SH-SY5Y (cell line): ENCODE results near the gene MYLK.

ENCODE experiments used
- GATA2 ChIP-seq: IDR thresholded peaks from 2 replicates; pipeline ENCODE4 v1.6.1; 2011; ENCODE audit warnings: mild to moderate bottlenecking, low read depth, low read length
- GATA3 ChIP-seq: IDR thresholded peaks from 2 replicates; pipeline ENCODE4 v1.6.1; 2011; ENCODE audit warnings: low read depth, mild to moderate bottlenecking, low read length, moderate library complexity

The MYLK gene

DNA sequence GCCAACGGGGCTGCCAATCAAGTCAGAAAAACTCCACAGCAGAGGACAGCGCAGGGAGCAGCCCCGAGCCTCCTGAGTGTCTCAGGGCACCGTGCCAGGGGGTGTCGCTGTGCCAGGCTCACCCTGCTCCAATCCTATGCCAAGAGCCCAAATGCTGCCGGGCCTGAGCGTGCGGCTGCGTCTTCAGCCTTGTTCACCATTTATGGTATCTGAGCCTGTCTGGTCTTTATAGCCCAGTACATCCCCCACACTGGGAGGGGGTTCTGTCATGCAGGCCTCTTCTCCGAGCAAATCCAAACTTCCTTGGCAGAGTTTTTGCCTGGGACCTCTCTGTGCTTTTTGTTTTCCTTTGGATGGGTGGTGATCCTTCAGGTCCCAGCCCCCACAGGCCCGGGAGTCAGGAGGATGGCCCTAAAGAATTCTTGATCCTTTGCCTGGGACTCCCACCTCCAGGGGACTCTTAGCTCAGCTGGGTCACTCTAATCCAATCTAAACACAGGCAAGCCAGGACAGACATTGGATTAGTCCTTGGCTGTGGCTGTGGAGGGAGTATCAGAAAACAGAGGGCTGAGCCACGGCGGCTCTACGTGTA, 164.2 kb downstream of the MYLK start:
- TF ChIP-seq GATA2 = no peak
- TF ChIP-seq GATA3 = no peak

DNA sequence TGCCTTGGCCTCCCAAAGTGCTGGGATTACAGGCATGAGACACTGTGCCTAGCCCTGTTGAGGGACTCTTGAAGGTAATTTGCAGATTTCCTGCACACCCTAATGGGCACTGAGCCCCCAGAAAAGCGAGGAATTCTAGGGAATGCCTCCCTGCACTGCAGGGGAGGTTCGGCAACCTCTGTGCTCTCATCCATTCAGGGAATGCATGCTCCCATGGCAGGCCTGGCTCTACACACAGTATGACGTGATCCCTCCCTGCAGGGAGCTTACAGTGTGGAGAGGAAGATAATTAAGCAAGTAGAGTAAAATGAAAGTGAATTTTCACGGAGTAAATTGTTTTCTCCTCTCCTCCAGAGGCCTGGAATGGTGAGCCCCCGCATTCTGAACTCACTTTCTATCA, 166.0 kb downstream of the MYLK start:
- TF ChIP-seq GATA2 = no peak
- TF ChIP-seq GATA3 = no peak

DNA sequence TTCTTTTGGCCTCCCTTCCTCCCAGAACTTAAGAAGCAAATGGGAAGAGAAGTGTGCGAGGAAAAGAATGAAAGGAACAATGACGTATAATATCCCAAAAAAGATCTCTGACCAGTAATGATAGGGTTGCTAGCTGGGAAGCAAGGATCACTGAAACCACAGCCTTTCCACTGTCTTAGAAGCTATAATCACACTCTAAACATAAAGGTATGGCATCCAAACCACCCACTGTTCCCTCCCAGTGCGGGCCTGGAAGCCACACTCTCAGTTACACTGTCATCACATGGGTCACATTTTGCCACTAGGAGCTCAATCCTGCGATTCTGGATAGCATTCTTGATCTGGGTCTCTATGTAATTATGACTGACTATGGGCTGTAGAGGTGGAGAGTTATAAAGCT, 167.7 kb downstream of the MYLK start:
- TF ChIP-seq GATA3 (no peak), GATA2 (no peak)

DNA sequence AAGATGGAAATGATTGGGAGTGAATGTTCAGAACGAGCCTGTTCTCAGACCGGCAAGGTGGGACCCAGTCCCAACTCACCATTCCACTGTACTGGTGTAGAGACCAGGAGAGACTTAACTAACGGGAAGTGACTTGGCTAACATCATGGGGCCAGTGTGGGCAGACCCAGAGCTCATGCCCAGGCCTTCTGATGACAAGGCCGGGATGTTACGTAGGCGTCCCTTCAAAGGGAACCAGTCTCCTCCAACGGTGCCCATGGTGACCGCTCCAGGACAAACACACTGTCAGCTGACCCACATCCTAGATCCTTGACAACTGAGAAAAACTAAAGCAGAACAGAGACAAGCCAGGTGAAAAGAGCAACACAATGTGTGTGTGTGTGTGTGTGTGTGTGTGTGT, 170.9 kb downstream of the MYLK start:
- no peak for TF ChIP-seq GATA3
- no peak for TF ChIP-seq GATA2

DNA sequence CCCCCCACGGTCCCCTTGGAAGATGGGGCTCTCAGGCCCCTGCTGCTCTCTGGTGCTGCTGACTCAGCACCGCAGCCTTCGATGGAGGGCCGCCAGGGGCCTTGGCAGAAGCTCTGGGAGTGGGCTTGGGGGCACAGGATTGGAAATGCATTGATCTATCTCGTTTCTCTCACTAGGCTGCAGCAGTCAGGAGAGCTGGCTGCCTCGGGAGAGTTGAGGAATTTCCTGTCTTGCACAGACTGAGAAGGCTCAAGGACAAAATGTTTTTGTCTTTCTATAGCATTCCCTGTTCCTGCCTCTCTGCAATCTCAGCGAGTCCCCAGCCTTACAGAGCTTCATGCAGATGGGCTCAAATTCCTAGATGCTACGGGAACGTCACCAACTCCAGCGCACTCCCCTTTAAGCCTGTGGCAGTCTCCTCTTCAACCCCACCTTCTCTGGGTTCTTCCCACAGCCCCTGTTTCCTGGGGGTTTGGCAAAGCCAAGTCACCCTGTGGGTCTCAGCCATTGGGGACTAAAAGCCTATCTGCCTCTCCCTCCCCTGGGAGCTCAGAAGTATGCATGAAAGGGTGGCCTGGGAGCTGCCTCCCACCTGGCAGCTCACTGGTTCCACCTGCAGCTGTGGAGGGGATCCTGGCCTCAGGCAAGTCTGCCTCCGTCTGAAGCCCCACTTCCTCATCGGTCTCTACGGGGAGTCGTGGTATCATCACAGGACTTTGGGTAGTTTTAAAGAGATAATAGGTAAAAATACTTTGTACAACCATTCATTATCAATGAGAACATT, 171.9 kb downstream of the MYLK start:
- no peak for TF ChIP-seq GATA2
- TF ChIP-seq GATA3 = no peak

DNA sequence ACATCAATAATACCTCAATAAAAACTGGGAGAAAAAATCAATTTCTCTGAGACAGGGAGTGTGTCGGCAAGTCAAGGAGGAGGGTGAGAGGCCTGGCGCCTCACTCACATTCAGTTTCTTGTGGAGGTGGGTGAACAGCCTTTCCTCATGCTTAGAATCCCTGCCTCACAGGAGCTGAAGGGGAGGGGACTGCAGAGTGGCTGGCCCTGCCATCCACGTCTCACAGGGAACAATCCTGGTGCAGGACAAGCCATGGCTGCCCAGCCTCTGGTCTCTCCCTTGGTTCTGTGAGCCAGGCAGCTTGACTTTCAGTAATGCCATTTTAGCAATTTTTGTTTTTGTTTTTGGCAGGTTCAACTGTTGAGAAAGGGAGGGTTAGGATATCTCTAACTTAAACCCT, 172.8 kb downstream of the MYLK start:
- no peak for TF ChIP-seq GATA2
- TF ChIP-seq GATA3 = no peak

DNA sequence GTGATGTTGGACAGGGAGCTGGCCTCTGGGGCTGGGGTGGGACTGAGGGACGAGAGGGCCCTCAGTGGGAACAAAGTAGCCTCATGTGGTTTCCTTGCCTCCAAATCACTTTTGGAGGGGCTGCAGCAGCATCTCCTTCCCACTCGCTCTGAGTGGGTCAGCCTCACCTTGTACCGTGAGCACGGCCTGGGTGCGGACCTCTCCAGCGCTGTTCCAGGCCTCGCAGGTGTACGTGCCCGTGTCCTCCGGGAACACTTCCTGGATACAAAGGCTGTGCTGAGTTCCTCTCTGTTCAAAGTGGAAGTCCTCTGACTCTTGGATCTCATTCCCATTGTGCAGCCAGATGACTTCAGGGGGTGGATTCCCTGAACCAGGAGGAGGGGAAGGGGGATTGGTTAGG, 175.6 kb downstream of the MYLK start:
- no peak for TF ChIP-seq GATA3
- no peak for TF ChIP-seq GATA2

DNA sequence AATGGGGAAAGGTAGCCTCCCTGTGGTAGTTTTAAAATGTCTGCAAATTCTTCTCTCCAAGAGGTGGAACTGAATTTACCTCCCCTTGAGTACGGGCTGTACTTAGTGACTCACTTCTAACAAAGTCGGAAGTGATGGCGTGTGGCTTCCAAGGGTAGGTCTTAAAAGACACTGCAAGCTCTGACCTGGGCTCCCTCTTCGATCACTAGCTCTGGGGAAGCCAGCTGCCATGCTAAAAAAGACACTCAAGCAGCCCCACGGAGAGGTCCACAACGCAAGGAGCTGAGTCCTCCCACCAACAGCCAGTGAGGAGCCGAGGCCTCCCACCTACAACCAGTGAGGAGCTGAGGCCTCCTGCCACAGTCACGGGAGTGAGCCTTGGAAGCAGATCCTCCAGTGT, 177.3 kb downstream of the MYLK start:
- TF ChIP-seq GATA3 (no peak), GATA2 (no peak)

DNA sequence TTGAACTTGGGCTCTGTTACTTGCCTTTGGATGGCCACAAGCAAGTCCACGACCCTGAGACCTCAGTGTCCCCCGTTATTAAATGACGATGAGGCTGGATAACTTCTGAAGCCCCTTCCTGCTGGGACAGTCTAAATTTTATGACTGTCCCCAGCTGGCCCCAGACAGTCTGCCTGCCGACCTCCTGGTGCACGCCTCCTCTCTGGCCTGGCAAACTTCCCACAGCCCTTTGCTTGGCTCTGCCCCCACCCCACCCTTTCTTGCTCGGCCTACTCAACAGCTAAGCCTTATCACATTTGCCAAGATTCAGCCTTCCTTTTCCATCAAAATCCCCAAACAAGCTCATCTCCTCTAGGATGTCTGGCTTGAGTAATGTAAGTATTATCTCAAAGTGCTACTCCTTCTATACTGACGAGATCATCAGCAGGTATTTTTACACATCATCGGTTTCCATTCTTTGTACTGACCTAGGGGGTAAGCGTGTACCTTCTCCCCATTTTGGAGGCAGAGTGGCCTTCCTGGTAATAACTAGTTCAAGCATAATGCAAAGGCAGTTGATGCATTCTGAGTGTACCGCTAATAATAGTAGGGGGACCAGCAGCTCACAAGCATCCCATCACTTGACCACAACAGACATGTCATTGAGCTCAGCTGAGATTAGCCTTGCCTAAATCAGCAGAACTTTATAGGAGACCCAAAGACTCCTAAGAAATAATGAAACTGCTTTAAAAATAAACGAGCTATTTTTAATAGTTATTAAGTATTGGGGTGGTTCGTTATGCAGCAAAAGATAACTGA, 178.4 kb downstream of the MYLK start:
- TF ChIP-seq GATA3 (no peak), GATA2 (no peak)

DNA sequence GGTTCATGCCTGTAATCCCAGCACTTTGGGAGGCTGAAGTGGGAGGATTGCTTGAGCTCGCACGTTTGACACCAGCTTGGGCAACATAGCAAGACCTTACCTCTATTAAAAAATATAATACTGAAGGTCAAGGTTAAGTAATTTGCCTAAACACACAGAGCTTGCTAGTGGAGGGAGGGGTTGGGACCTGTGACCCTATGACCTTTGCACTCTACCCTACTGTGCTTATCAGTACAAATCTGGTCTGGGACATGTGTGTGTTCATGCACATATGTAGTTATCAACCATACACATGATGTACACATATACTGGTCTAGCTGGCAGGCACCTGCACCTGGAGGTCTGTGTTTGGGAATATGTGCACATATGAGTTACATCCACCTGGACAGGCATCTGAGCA, 181.4 kb downstream of the MYLK start:
- TF ChIP-seq GATA2 = no peak
- no peak for TF ChIP-seq GATA3

DNA sequence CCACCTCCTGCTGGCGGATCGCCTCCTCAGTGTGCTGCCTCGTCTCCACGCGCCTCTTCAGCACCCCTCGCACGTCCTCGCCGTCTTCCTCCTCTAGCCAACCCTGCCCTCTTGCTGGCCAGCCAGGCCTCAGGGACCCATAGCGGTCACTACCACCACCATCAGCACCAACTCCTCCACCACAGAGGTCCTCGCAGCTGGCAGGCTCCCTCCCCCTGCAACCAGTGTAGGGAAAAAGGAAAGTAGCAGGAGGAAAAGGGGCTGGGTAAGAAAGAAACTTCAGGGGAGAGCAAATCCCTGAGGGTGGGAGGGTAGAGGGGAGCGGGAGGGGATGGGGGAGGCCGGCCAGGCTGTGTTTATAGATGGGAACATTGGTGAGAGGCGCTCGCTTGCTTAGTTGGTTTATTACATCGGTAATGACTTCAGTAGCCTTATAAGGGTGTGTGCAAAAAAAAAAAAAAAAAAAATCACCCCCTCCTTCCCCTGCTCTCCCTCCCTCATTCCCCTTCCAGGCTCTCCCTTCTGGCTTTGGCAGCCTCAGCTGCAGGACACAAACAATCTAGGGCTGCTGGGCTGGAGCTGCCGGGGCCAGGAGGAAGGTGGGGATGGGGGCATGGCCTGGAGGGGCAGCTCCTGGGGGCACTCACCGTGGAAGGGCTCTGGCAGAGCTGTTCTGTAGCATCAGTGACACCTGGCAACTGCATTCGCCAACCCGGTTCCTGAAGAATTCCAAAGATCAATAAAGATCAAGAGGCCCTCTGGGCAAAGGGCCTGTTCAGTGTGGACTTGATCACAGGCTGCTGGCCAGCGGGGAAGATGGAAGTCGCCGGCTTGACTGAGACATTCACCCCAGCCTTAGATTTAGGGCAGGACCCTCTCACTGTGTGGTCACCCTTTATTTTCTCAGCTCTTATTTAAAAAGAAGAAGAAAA, 183.1 kb downstream of the MYLK start:
- no peak for TF ChIP-seq GATA2

DNA sequence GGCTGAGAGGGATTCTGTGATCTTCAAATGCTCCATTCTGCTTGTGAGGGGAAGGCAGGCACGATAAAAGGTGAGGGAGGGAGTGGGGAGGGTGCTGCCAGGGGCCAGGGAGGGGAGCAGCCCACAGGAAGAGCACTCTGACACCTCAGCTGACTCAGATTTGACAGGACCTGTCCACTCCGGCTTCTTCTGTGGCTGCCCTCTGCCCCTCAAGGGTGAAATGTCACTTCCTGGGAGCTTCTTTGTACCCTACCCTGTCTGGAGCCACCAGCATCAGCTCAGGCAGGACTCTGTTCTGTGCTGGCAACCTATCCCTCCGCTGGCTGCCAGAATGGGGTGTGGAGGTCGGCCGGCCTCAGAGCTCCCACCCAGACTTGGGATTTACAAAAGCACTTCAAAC, 185.3 kb downstream of the MYLK start:
- TF ChIP-seq GATA2 = no peak
- TF ChIP-seq GATA3 = no peak

DNA sequence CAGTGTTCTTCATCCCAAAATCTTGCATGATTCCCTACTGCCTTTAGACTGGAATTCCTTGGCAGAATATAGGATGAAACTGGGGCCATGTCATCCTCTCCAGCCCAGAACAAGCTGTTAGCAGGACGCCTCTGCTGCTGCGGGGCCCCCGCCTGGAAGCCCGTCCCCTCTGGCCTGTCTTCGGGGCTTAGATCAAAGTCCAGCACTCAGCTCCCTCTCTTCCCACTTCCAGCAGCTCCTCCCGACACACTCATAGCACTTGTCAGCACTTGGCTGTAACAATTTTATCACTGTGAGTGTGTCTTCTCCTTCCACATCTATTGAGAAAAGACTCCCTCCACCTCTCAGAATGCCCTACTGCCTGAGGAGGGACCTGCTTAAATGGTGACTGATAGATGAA, 187.3 kb downstream of the MYLK start:
- TF ChIP-seq GATA3 = no peak
- TF ChIP-seq GATA2 = no peak

DNA sequence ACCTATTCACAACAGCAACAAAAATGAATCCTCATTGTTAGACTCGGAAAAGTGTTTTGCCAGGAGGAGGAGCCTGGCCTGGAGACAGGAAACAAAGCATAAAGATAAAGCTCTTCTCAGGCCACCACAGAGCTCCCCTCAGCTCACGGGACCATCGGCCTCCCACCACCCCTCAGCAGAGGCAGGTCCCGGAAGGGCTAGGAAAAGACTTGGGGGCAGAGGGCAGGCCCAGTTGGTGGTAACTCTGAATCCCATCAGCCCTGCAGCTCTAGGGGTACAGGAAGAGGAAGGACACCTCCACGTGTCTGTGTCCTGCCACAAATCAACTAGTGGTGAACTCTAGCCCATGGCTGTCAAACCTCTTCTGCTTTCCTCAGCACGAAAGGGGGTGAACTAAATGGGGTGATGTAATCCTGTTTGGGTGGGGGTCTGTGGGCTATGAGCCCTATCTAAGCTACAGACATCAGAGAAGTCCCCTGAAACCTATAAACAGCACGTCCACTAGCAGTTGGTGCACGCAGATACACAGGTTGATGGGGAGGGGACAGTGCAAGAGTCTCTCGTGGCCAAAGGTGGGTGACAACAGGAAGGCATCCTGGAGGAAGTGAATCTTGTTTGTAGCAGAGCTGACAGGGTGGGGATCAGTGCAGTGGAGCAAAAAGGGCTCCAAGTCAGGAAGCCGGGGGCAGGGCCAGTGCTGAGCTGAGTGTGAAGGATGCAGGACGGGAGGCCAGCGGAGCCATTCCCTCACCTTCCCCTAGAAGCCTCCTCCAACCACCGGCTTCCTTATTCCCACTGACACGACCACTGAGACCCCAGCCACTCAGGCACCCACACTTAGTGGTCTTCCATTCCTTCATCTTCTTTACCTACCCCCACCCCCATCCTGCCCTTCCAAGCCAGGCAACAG, 188.1 kb downstream of the MYLK start:
- no peak for TF ChIP-seq GATA2
- TF ChIP-seq GATA3 = no peak
